Tibial artery (tissue), 4 donors: ENCODE measurements around the gene SLC66A1.

Experiments
- DNase-seq, 2 donors: peaks; one replicate each; pipeline ENCODE4 v3.0.0-alpha.2; 2019
- H3K27ac ChIP-seq, 2 donors: fragments of 200-600 bp; sonication (generic) in 1 of 2; 1 replicate in 1 of 2; 2 replicates in 1 of 2; pipeline ENCODE4 v1.5.1; 2018 to 2019; ENCODE audit warnings: mild to moderate bottlenecking in 1 of 2
- H3K27me3 ChIP-seq, 2 donors: fragments of 200-600 bp; sonication (generic) in 1 of 2; one replicate each; pipeline versions ENCODE4 v1.5.1 to v1.6.0; 2016 to 2019
- H3K36me3 ChIP-seq, 3 donors: fragments of 200-600 bp; sonication (generic) in 2 of 3; one replicate each; pipeline ENCODE4 v1.5.1; 2016 to 2019; ENCODE audit warnings: mild to moderate bottlenecking in 2 of 3
- H3K4me1 ChIP-seq, 4 donors: fragments of 200-600 bp; sonication (generic) in 2 of 4; 1 replicate in 3 of 4; 2 replicates in 1 of 4; pipeline ENCODE4 v1.5.1; 2016 to 2019
- H3K4me3 ChIP-seq, 2 donors: fragments of 200-600 bp; sonication (generic) in 1 of 2; 1 replicate in 1 of 2; 2 replicates in 1 of 2; pipeline ENCODE4 v1.5.1; 2018 to 2019; ENCODE audit warnings: mild to moderate bottlenecking in 2 of 2
- H3K9me3 ChIP-seq, 3 donors: fragments of 200-600 bp; sonication (generic) in 1 of 3; one replicate each; pipeline ENCODE4 v1.5.1; 2016 to 2019
- intact Hi-C: fragments of 100-400 bp; cut with DNase I; formaldehyde crosslinking; loops from one replicate; pipeline ENCODE4 v1.15.0; 2023; ENCODE audit warnings: low total_unique reads
- TF ChIP-seq, protein P1 (sequence below), 2 experiments: fragments of 200-600 bp in 1 of 2; fragments of 450-650 bp in 1 of 2; IDR thresholded peaks; one replicate each; pipeline ENCODE4 v1.5.1; 2017 to 2019; ENCODE audit warnings: antibody characterized with exemption in 2 of 2, mild to moderate bottlenecking in 1 of 2, moderate library complexity in 1 of 2

The SLC66A1 gene

DNA sequence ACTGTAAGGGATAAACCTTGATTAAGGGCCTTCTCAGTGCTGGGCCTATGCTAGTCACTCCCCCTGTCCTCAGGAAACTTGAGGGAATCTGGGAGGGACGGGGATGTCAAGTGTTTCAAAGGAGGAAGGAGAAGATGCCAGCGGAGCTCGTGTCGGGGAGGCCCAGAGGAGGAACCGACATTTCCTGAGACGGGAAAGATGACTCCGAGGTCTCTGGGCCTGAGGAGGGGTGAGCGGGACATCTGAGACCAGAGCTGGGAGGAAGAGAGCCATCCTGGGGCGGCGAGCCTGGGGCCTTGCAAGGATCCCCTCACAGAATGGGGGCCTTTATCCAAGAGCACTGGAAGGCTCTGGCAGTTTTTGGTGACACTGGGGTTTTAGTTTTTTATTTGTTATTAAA lies 10.4 kb downstream of the SLC66A1 start:
- TF ChIP-seq, protein P1, sequence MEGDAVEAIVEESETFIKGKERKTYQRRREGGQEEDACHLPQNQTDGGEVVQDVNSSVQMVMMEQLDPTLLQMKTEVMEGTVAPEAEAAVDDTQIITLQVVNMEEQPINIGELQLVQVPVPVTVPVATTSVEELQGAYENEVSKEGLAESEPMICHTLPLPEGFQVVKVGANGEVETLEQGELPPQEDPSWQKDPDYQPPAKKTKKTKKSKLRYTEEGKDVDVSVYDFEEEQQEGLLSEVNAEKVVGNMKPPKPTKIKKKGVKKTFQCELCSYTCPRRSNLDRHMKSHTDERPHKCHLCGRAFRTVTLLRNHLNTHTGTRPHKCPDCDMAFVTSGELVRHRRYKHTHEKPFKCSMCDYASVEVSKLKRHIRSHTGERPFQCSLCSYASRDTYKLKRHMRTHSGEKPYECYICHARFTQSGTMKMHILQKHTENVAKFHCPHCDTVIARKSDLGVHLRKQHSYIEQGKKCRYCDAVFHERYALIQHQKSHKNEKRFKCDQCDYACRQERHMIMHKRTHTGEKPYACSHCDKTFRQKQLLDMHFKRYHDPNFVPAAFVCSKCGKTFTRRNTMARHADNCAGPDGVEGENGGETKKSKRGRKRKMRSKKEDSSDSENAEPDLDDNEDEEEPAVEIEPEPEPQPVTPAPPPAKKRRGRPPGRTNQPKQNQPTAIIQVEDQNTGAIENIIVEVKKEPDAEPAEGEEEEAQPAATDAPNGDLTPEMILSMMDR (IDR thresholded peaks at IDR 0.05), result no peak
- intact Hi-C loops, result no loop called here
- Histone ChIP-seq H3K27ac (no peak overlapping the region), H3K4me3 (no peak overlapping the region), H3K4me1 (no peaks in the 10 kb centered on the region), H3K36me3 (peaks cover 22 to 87% (median 55%) of the 10 kb centered on the region in 3 donors), H3K27me3 (no peaks in the 10 kb centered on the region), H3K9me3 (no peaks in the 10 kb centered on the region)
- DNase-seq, result peak in 1 of 2 donors; percentile 59

DNA sequence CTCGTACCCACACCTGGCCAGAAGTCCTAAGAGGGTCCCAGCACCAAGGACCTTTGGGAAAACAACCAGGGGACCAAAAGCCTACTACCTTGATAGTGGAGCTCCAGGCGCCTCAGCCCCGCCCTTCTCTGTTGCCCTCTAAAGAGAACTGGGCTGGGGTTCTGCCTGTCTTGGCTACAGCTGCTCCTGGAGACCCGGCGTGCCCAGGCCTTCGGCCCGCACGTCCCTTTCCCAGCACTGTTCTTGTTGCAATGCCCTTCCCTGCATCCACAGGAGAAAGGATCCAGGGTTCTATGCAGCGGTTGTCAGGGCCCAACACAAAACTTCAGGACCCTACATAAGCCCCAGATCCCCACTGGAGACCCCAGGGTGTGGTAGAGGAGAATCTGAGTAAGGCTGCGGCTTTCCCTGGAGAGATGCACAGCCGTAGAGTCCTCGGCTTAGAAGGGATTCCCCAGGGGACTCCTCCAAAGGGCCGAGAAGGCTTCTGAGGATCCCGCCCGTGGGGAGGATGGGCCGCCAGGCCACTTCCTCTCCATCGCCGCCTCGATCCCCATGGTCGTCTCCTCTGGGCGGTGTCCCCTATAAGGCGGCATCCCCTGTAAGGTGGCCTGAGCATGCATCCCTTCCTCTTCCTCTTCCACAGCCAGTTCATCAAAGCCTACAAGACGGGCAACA lies 12.0 kb downstream of the SLC66A1 start:
- Histone ChIP-seq H3K9me3 (no peaks in the 10 kb centered on the region), H3K36me3 (peaks cover 22 to 89% (median 63%) of the 10 kb centered on the region in 3 donors), H3K27me3 (no peaks in the 10 kb centered on the region), H3K4me1 (no peaks in the 10 kb centered on the region), H3K4me3 (no peak overlapping the region), H3K27ac (no peak overlapping the region)
- no peak for DNase-seq
- intact Hi-C loops, result no loop called here
- TF ChIP-seq, protein P1 (IDR thresholded peaks at IDR 0.05), result no peak

- H3K36me3 ChIP-seq, result peaks cover 22 to 89% (median 63%) of the 10 kb centered on the region in 3 donors
- no peak for DNase-seq
- intact Hi-C loops, result no loop called here
These were observed 12.5 kb downstream of the SLC66A1 start for GRCh38 chr1:19324665-19324990.

DNA sequence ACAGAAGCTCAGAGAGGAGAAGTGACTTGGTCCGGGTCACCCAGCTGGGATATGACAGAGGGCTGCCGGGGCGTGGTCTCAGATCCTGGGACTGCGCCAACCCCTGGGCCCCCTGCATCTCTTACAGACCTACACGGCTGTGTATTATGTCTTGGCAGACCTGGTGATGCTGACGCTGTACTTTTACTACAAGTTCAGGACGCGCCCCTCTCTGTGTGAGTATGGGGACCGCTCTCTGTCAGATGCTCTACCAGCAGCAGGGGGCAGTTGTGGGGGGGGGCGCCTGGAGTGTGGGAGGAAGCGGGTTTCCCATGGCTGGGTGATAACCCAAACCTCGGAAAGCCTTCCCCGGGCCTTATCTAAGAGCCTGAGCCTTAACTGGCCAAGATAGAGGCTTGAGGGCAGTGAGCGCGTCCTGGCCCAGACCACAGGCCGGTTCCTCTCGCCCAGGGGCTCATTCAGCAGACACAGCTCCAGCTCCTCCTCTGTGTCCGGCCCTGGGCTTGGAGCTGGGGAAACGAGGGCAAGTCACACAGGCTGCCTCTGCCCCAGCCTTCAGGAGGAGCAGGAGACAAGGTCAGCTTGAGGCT lies 13.3 kb downstream of the SLC66A1 start:
- TF ChIP-seq, protein P1 (IDR thresholded peaks at IDR 0.05), result no peak
- no peak overlapping the region for H3K4me3 ChIP-seq
- intact Hi-C loops, result no loop called here
- no peaks in the 10 kb centered on the region for H3K27me3 ChIP-seq
- no peaks in the 10 kb centered on the region for H3K9me3 ChIP-seq
- no peak overlapping the region for H3K27ac ChIP-seq
- H3K4me1 ChIP-seq, result no peaks in the 10 kb centered on the region
- peaks cover 22 to 90% (median 63%) of the 10 kb centered on the region in 3 donors for H3K36me3 ChIP-seq
- no peak for DNase-seq

More at GRCh38 chr1:19324665-19324990, 12.5 kb downstream of the SLC66A1 start:
- TF ChIP-seq, protein P1 (IDR thresholded peaks at IDR 0.05), result no peak
- Histone ChIP-seq H3K27me3 (no peaks in the 10 kb centered on the region), H3K9me3 (no peaks in the 10 kb centered on the region), H3K27ac (no peak overlapping the region), H3K4me3 (no peak overlapping the region), H3K4me1 (no peaks in the 10 kb centered on the region)

DNA sequence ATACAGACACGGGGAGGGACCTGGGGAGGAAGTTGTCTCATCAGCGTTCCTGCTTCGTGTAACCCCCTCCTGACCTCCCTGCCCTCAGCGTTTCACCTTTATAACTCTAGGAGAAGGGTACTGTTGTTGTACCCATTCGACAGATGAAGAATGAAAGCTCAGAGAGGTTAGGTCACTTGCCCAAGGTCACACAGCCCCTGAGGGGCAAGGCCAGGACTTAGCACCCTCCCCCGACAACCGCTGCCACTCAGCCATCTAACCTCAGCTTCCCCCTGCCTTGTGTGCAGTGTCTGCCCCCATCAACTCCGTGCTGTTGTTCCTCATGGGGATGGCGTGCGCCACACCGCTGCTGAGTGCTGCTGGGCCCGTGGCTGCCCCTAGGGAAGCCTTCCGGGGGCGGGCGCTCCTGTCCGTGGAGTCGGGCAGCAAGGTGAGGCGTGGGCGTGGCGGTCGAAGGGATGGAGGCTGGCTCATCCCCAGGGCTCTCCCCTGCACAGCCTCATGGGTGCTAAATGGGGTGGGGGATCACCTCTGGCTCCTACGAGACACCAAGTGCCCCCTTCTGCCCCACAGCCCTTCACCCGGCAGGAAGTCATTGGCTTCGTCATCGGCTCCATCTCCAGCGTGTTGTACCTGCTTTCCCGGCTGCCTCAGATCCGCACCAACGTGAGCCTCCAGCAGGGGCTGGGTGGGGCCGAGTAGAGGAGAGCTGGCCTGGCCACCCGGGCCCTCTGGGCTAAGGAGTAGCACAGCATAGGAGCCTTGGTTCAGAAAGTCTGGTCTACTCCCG lies 14.0 kb downstream of the SLC66A1 start:
- H3K27ac ChIP-seq, result no peak overlapping the region
- H3K9me3 ChIP-seq, result no peaks in the 10 kb centered on the region
- H3K36me3 ChIP-seq, result peaks cover 22 to 94% (median 63%) of the 10 kb centered on the region in 3 donors
- TF ChIP-seq, protein P1 (IDR thresholded peaks at IDR 0.05), result no peak
- no peak for DNase-seq
- H3K4me1 ChIP-seq, result no peaks in the 10 kb centered on the region
- intact Hi-C loops, result no loop called here
- H3K27me3 ChIP-seq, result no peaks in the 10 kb centered on the region
- H3K4me3 ChIP-seq, result no peak overlapping the region
